Dedifferentiated amniotic fluid mesenchymal stem cell (primary cell): ENCODE data around the gene SIAH1.
"Not testable (repeated sequence)": the region's sequence is repeated elsewhere in the genome, so short reads cannot be mapped to it uniquely, and the experiment has no call there.

Source experiments
- DNase-seq: peaks from one replicate; pipeline ENCODE4 v3.0.0-alpha.2; 2016; ENCODE audit errors: extremely low spot score

Gene SIAH1

GRCh38 chr16:48332978-48333377 lies 52.2 kb downstream of the SIAH1 start:
- no peak for DNase-seq

GRCh38 chr16:48330841-48331192 lies 54.4 kb downstream of the SIAH1 start:
- no peak for DNase-seq

GRCh38 chr16:48330189-48330840 lies 54.9 kb downstream of the SIAH1 start:
- DNase-seq = no peak

- DNase-seq = no peak
Observed at GRCh38 chr16:48329138-48329537, 56.1 kb downstream of the SIAH1 start.

- DNase-seq = no peak
Observed at GRCh38 chr16:48326915-48327314, 58.3 kb downstream of the SIAH1 start.

GRCh38 chr16:48323783-48324775 lies 61.1 kb downstream of the SIAH1 start:
- peak; percentile 57 for DNase-seq

- no peak for DNase-seq
Observed at GRCh38 chr16:48321317-48322036, 63.7 kb downstream of the SIAH1 start.

- no peak for DNase-seq
Observed at GRCh38 chr16:48318630-48319029, 66.6 kb downstream of the SIAH1 start.

GRCh38 chr16:48317614-48318315 lies 67.4 kb downstream of the SIAH1 start:
- DNase-seq = peak; percentile 37

GRCh38 chr16:48317026-48317425 lies 68.2 kb downstream of the SIAH1 start:
- no peak for DNase-seq

GRCh38 chr16:48313905-48314304 lies 71.3 kb downstream of the SIAH1 start:
- DNase-seq = not testable (repeated sequence)

- DNase-seq = no peak
Observed at GRCh38 chr16:48310908-48311641, 74.1 kb downstream of the SIAH1 start.
